GM23338 (cell line): Measurements from ENCODE around the gene GRIK2.

ENCODE experiments used
- CREB1 ChIP-seq: fragments of 250-450 bp; sonication (Bioruptor Pico); IDR thresholded peaks from 2 replicates; pipeline ENCODE4 v1.5.0; 2020; ENCODE audit warnings: low read depth, mild to moderate bottlenecking, moderate library complexity
- EZH2 ChIP-seq: fragments of 200-600 bp; sonication (generic); IDR thresholded peaks from one replicate; pipeline ENCODE4 v1.8.0; 2017; ENCODE audit warnings: antibody characterized with exemption, mild to moderate bottlenecking, low read depth; ENCODE audit not compliant: unreplicated experiment
- EZH2phosphoT487 ChIP-seq: fragments of 200-600 bp; sonication (generic); IDR thresholded peaks from one replicate; pipeline ENCODE4 v1.8.1; 2018; ENCODE audit warnings: antibody characterized with exemption; ENCODE audit not compliant: unreplicated experiment
- JUNB ChIP-seq: IDR thresholded peaks from one replicate; pipeline ENCODE4 v1.6.1; 2016; ENCODE audit warnings: antibody characterized with exemption; ENCODE audit not compliant: unreplicated experiment
- POLR2AphosphoS5 ChIP-seq: IDR thresholded peaks from 2 replicates; pipeline ENCODE4 v1.6.1; 2016; ENCODE audit warnings: antibody characterized with exemption, low read depth
- STAT1 ChIP-seq: IDR thresholded peaks from one replicate; pipeline ENCODE4 v1.6.1; 2016; ENCODE audit warnings: antibody characterized with exemption; ENCODE audit not compliant: unreplicated experiment
- ZNF331 ChIP-seq: fragments of 250-450 bp; sonication (Bioruptor Pico); IDR thresholded peaks from 2 replicates; pipeline ENCODE4 v1.5.0; 2020; ENCODE audit warnings: low read depth, mild to moderate bottlenecking, moderate library complexity
- TF ChIP-seq, protein P1 (sequence below), 2 experiments: fragments of 200-600 bp in 1 of 2; sonication (generic) in 1 of 2; conservative IDR thresholded peaks; 2 replicates each; pipeline versions ENCODE4 v1.5.1 to v1.6.1; 2016 to 2017; ENCODE audit warnings: antibody characterized with exemption in 2 of 2, low read depth in 2 of 2, mild to moderate bottlenecking in 2 of 2, moderate library complexity in 1 of 2
- TF ChIP-seq, protein P2 (sequence below): IDR thresholded peaks from one replicate; pipeline ENCODE4 v1.6.1; 2018; ENCODE audit warnings: antibody characterized with exemption; ENCODE audit not compliant: unreplicated experiment
- TF ChIP-seq, protein P3 (sequence below): IDR thresholded peaks from 2 replicates; pipeline ENCODE4 v1.6.1; 2016; ENCODE audit warnings: antibody characterized with exemption

DNA sequence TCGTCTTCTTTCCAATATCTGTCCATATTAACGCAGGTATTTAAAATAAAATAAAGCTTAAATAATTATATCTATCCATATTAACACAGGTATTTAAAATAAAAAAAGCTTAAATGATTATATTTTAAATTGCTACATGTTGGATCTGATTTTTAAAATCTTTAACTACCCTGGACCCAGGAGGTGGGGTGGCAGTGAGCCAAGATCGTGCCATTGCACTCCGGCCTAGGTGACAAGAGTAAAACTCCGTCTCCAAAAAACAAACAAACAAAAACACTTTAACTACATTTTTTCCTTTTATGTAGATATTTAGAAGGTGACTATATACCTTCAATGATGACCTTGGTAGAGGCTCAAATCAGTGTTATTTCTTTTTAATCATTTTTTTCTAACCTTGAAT, 211.9 kb downstream of the GRIK2 start:
- TF ChIP-seq JUNB: no peak
- no peak for TF ChIP-seq EZH2
- TF ChIP-seq, protein P1, sequence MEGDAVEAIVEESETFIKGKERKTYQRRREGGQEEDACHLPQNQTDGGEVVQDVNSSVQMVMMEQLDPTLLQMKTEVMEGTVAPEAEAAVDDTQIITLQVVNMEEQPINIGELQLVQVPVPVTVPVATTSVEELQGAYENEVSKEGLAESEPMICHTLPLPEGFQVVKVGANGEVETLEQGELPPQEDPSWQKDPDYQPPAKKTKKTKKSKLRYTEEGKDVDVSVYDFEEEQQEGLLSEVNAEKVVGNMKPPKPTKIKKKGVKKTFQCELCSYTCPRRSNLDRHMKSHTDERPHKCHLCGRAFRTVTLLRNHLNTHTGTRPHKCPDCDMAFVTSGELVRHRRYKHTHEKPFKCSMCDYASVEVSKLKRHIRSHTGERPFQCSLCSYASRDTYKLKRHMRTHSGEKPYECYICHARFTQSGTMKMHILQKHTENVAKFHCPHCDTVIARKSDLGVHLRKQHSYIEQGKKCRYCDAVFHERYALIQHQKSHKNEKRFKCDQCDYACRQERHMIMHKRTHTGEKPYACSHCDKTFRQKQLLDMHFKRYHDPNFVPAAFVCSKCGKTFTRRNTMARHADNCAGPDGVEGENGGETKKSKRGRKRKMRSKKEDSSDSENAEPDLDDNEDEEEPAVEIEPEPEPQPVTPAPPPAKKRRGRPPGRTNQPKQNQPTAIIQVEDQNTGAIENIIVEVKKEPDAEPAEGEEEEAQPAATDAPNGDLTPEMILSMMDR (conservative IDR thresholded peaks at IDR 0.05; ENCODE audit: low read depth in 2 of 2): no peak
- no peak for TF ChIP-seq CREB1 (CRISPR knock-in tag)
- TF ChIP-seq EZH2phosphoT487: no peak
- TF ChIP-seq POLR2AphosphoS5: no peak
- TF ChIP-seq STAT1: no peak
- TF ChIP-seq, protein P2, sequence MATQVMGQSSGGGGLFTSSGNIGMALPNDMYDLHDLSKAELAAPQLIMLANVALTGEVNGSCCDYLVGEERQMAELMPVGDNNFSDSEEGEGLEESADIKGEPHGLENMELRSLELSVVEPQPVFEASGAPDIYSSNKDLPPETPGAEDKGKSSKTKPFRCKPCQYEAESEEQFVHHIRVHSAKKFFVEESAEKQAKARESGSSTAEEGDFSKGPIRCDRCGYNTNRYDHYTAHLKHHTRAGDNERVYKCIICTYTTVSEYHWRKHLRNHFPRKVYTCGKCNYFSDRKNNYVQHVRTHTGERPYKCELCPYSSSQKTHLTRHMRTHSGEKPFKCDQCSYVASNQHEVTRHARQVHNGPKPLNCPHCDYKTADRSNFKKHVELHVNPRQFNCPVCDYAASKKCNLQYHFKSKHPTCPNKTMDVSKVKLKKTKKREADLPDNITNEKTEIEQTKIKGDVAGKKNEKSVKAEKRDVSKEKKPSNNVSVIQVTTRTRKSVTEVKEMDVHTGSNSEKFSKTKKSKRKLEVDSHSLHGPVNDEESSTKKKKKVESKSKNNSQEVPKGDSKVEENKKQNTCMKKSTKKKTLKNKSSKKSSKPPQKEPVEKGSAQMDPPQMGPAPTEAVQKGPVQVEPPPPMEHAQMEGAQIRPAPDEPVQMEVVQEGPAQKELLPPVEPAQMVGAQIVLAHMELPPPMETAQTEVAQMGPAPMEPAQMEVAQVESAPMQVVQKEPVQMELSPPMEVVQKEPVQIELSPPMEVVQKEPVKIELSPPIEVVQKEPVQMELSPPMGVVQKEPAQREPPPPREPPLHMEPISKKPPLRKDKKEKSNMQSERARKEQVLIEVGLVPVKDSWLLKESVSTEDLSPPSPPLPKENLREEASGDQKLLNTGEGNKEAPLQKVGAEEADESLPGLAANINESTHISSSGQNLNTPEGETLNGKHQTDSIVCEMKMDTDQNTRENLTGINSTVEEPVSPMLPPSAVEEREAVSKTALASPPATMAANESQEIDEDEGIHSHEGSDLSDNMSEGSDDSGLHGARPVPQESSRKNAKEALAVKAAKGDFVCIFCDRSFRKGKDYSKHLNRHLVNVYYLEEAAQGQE: no peak
- TF ChIP-seq, protein P3, sequence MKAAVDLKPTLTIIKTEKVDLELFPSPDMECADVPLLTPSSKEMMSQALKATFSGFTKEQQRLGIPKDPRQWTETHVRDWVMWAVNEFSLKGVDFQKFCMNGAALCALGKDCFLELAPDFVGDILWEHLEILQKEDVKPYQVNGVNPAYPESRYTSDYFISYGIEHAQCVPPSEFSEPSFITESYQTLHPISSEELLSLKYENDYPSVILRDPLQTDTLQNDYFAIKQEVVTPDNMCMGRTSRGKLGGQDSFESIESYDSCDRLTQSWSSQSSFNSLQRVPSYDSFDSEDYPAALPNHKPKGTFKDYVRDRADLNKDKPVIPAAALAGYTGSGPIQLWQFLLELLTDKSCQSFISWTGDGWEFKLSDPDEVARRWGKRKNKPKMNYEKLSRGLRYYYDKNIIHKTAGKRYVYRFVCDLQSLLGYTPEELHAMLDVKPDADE: no peak
- TF ChIP-seq ZNF331 (CRISPR knock-in tag): no peak
